ENCODE measurements around the gene SNCG. TPM values are rescaled to one million over a fixed set of nuclear protein-coding genes. Genes with fewer than 3 reads are reported as not detected.
"Not testable (repeated sequence)": the region's sequence is repeated elsewhere in the genome, so short reads cannot be mapped to it uniquely, and the experiment has no call there.

SNCG gene
- total RNA-seq, 1 experiment from 2014 or later, result 5.5 TPM

DNA sequence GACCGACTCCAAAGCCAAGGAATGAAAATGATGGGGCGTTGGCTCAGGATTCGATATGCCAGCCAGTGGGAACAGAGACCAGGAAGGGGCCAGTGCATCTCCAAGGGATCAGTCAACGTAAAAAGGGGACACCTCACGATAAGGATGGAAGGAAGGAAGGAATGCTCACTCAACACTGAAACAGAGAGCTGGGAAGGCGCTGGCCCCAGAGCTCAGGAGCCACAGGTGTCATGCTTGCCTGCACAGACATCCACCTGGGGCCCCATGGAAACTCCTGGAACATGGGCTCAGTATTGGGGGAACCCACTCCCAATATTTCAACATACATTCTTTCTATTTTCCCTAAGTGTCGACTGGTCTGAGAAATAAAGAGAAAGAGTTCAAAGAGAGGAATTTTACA is 6.3 kb upstream of the SNCG start:
- H2BK15ac ChIP-seq (ENCODE audit: low read depth, low read length), result no peak overlapping the region
- Mint-ChIP-seq H3K9me3 (peaks cover 22 to 32% of the 10 kb centered on the region in 2 experiments), H3K36me3 (ENCODE audit: insufficient read depth in 1 of 3, low read depth in 3 of 3) (peaks cover 16 to 29% (median 20%) of the 10 kb centered on the region in 3 experiments), H3K4me1 (peaks cover 40 to 42% of the 10 kb centered on the region in 2 experiments), H3K27me3 (ENCODE audit: low read depth) (peaks cover 4% of the 10 kb centered on the region), H3K4me3 (peak overlapping the region in 1 of 2 experiments; percentile 41; a peak in 1 of 5 replicates), H3K27ac (no peak overlapping the region)
- no peak overlapping the region for H3K56ac ChIP-seq (ENCODE audit: insufficient read length, low read depth, low read length)
- H3K9me3 ChIP-seq (ENCODE audit: control insufficient read depth, low read depth, low read length), result peaks cover 6% of the 10 kb centered on the region
- H2AFZ ChIP-seq (ENCODE audit: low read length), result no peak overlapping the region
- no peak overlapping the region for H2BK5ac ChIP-seq (ENCODE audit: insufficient read length, low read length)
- H3K4ac ChIP-seq (ENCODE audit: low read depth, low read length), result no peak overlapping the region
- H4K91ac ChIP-seq (ENCODE audit: insufficient read length, low read depth, low read length), result no peak overlapping the region
- H4K5ac ChIP-seq (ENCODE audit: insufficient read length, low read depth, low read length), result no peak overlapping the region
- no peak overlapping the region for H3K14ac ChIP-seq (ENCODE audit: insufficient read depth, low read length)
- no peaks in the 10 kb centered on the region for H3K23me2 ChIP-seq (ENCODE audit: insufficient read length, low read depth, low read length, poor library complexity, severe bottlenecking)
- no peaks in the 10 kb centered on the region for H4K20me1 ChIP-seq (ENCODE audit: control insufficient read depth, insufficient read depth, insufficient read length)
- peaks cover 15% of the 10 kb centered on the region; the same call in 1 of the 2 replicates for H3K4me1 ChIP-seq (ENCODE audit: insufficient read depth, low read length)
- no peaks in the 10 kb centered on the region for H3K79me1 ChIP-seq (ENCODE audit: insufficient read depth, low read depth, low read length, poor library complexity, severe bottlenecking)
- no peak overlapping the region for H3K4me2 ChIP-seq (ENCODE audit: insufficient read depth, insufficient read length, low read length)
- WGBS (ENCODE audit: extremely low coverage, insufficient read length, low lambda C conversion rate), result no CpG with 5 or more reads among the region's 7 CpGs
- no peak for DNase-seq
- no peak for TF ChIP-seq CTCF (conservative IDR thresholded peaks at IDR 0.05)
- no peaks in the 10 kb centered on the region for H3K27me3 ChIP-seq (ENCODE audit: insufficient read depth, low read length)
- no peak overlapping the region for H3K18ac ChIP-seq (ENCODE audit: insufficient read length, low read depth, low read length)
- H3K9ac ChIP-seq (ENCODE audit: extremely low read depth, insufficient read length, low read length), result no peak overlapping the region
- H2AK5ac ChIP-seq (ENCODE audit: insufficient read length, low read length), result no peak overlapping the region
- no peak overlapping the region for H2BK12ac ChIP-seq (ENCODE audit: insufficient read length, low read depth, low read length)
- H2BK120ac ChIP-seq (ENCODE audit: low read depth, low read length, poor library complexity, severe bottlenecking), result no peak overlapping the region
- H3K23ac ChIP-seq (ENCODE audit: insufficient read length, low read depth, low read length), result no peak overlapping the region
- no peak overlapping the region for H2BK20ac ChIP-seq (ENCODE audit: low read depth, low read length, poor library complexity, severe bottlenecking)
- H3T11ph ChIP-seq (ENCODE audit: low read length), result no peak overlapping the region
- H4K8ac ChIP-seq (replicated peaks; ENCODE audit: insufficient read length, low read depth, low read length), result no peak overlapping the region
- H3K27ac ChIP-seq (ENCODE audit: insufficient read length, low read depth, low read length), result no peak overlapping the region
- H3K79me2 ChIP-seq (ENCODE audit: insufficient read depth, low read length), result no peaks in the 10 kb centered on the region

DNA sequence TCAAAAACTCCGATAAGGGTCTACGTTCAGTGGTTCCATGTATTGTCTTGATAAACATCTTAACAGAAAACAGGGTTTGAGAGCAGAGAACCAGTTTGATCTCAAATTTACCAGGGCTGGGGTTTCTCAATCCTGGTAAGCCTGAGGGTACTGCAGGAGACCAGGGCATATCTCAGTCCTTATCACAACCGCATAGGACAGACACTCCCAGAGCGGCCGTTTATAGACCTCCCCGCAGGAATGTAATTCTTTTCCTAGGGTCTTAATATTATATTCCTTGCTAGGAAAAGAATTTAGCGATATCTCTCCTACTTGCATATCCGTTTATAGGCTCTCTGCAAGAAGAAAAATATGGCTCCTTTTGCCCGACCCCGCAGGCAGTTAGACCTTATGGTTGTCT is 5.7 kb upstream of the SNCG start:
- Mint-ChIP-seq H3K36me3 (ENCODE audit: insufficient read depth in 1 of 3, low read depth in 3 of 3) (peaks cover 16 to 29% (median 20%) of the 10 kb centered on the region in 3 experiments), H3K9me3 (peaks cover 22 to 32% of the 10 kb centered on the region in 2 experiments), H3K4me1 (peaks cover 38 to 43% of the 10 kb centered on the region in 2 experiments)
- H3K27ac ChIP-seq (ENCODE audit: insufficient read length, low read depth, low read length); H3K4me2 ChIP-seq (ENCODE audit: insufficient read depth, insufficient read length, low read length); H3K79me2 ChIP-seq (ENCODE audit: insufficient read depth, low read length); H3K23ac ChIP-seq (ENCODE audit: insufficient read length, low read depth, low read length); H3T11ph ChIP-seq (ENCODE audit: low read length); H4K8ac ChIP-seq (replicated peaks; ENCODE audit: insufficient read length, low read depth, low read length); H2BK20ac ChIP-seq (ENCODE audit: low read depth, low read length, poor library complexity, severe bottlenecking); H2BK5ac ChIP-seq (ENCODE audit: insufficient read length, low read length); H3K27me3 Mint-ChIP-seq (ENCODE audit: low read depth); H3K18ac ChIP-seq (ENCODE audit: insufficient read length, low read depth, low read length); H3K4me3 Mint-ChIP-seq; DNase-seq; H3K56ac ChIP-seq (ENCODE audit: insufficient read length, low read depth, low read length); H4K20me1 ChIP-seq (ENCODE audit: control insufficient read depth, insufficient read depth, insufficient read length); H3K9ac ChIP-seq (ENCODE audit: extremely low read depth, insufficient read length, low read length); H3K79me1 ChIP-seq (ENCODE audit: insufficient read depth, low read depth, low read length, poor library complexity, severe bottlenecking); H2AK5ac ChIP-seq (ENCODE audit: insufficient read length, low read length); H2BK12ac ChIP-seq (ENCODE audit: insufficient read length, low read depth, low read length); H3K4ac ChIP-seq (ENCODE audit: low read depth, low read length); H2AFZ ChIP-seq (ENCODE audit: low read length); H3K14ac ChIP-seq (ENCODE audit: insufficient read depth, low read length); H3K27me3 ChIP-seq (ENCODE audit: insufficient read depth, low read length); H2BK15ac ChIP-seq (ENCODE audit: low read depth, low read length); H4K91ac ChIP-seq (ENCODE audit: insufficient read length, low read depth, low read length); H4K5ac ChIP-seq (ENCODE audit: insufficient read length, low read depth, low read length); H3K27ac Mint-ChIP-seq; H3K9me3 ChIP-seq (ENCODE audit: control insufficient read depth, low read depth, low read length); H2BK120ac ChIP-seq (ENCODE audit: low read depth, low read length, poor library complexity, severe bottlenecking); H3K23me2 ChIP-seq (ENCODE audit: insufficient read length, low read depth, low read length, poor library complexity, severe bottlenecking): not testable (repeated sequence)
- peaks cover 15% of the 10 kb centered on the region; the same call in 1 of the 2 replicates for H3K4me1 ChIP-seq (ENCODE audit: insufficient read depth, low read length)
- no CpG with 5 or more reads among the region's 10 CpGs for WGBS (ENCODE audit: extremely low coverage, insufficient read length, low lambda C conversion rate)
